PC-3 (cell line): ENCODE measurements around the gene CDK7.

Source experiments
- CTCF ChIP-seq: fragments of 300-600 bp; sonication (generic); conservative IDR thresholded peaks from 2 replicates; pipeline ENCODE4 v1.5.1; 2017; ENCODE audit warnings: antibody characterized with exemption, low read depth, mild to moderate bottlenecking, low read length
- EZH2 ChIP-seq: fragments of 300-600 bp; sonication (generic); IDR thresholded peaks from one replicate; pipeline ENCODE4 v1.6.1; 2017; ENCODE audit warnings: antibody characterized with exemption, mild to moderate bottlenecking, low read length; ENCODE audit not compliant: unreplicated experiment
- EZH2phosphoT487 ChIP-seq: fragments of 300-600 bp; sonication (generic); IDR thresholded peaks from 2 replicates; pipeline ENCODE4 v1.6.1; 2018; ENCODE audit warnings: mild to moderate bottlenecking, antibody characterized with exemption, low read length, borderline replicate concordance

DNA sequence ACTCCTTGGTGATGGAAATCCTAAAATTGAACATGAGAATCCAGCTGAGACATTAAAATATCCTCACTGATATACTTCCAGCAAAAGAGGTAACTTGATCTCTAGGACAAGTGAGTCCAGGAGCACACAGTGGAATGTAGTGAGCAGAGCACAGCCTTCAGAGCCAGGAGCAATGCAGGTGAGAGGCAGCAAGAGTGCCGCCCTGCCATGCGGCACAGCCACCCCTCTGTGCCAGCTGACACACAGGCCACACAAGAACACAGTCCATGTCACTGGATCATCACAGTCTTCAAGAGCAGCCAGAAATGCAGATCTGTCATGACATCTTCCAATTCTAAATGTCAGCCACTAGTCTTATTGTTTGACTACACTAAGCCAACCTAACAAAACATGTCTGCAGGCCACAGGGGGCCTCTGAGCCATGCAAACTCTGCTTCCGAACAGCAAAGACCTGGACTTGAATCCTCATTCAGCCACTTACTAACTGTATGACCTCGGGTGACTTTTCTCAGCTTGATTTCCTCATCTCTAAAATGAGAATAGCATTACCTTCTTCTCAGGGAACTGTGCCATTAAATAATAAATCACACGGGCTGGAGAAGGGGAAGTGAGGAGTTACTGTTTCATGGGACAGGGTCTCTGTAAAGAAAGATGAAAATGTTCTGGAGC, 50.9 kb downstream of the CDK7 start:
- TF ChIP-seq CTCF (no peak), EZH2 (no peak), EZH2phosphoT487 (no peak)
